HG03025 (cell line): ENCODE results near the gene GAS2.

Source experiments
- ATAC-seq: cut with Tn5 transposase; IDR thresholded peaks from one replicate; pipeline ENCODE4 v1.9.1; 2021; ENCODE audit warnings: mild to moderate bottlenecking, moderate library complexity; ENCODE audit not compliant: unreplicated experiment, low FRiP score

GAS2 gene

DNA sequence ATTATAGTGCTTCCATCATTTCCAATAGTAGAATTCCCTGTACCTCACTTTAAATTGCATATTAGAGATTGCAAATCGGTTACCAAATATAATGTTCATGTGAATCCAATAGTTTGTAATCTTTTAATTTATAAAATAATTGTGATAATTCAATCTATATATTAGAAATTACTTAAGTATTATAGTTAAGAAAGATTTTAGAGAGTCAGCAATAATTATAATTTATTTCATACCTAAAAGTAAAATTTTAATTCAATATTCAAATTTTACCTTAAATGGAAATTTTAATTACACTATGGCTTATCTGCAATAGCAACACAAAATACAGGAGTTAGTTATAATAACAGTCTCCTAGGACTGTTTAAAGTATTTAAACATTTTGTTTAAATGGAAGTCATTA, 180.3 kb downstream of the GAS2 start:
- no peak for ATAC-seq

DNA sequence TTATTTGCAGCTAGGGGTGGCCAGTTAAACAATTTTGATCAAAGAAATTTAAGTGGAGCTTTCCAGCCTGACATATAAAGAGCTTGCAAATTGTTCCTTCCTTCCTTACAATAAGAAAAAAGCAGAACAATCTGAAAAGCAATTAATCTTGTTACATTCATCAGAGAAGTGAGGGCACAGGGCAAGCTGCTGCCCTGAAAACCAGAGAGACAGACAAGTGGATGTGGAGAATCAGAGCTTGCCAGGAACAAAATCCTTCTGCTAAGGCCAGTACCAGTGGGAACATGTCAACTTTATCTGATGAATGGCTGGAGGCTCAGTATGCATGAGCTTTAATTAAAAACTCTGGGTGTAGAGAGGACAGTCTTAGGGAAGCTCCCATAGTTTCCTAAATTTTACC, 185.1 kb downstream of the GAS2 start:
- no peak for ATAC-seq

DNA sequence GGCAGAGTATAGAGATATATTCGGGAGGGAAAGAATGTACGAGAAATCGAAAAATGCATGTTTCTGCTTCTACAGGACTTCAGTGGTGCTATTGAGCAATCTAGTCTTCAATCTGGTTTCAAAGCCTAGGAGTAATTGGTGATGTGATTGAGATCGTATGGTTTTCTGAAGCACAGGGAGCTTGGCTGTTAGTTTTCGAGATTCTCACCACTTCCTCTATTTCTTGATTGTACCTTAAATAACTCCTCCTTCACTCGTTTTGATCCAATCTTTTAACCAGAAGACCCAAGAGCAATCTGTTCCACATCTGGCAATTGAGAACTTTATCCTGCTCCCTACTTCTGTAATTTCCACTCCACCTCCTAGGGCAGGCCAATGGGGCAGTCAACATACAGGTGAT, 193.3 kb downstream of the GAS2 start:
- ATAC-seq, result no peak

DNA sequence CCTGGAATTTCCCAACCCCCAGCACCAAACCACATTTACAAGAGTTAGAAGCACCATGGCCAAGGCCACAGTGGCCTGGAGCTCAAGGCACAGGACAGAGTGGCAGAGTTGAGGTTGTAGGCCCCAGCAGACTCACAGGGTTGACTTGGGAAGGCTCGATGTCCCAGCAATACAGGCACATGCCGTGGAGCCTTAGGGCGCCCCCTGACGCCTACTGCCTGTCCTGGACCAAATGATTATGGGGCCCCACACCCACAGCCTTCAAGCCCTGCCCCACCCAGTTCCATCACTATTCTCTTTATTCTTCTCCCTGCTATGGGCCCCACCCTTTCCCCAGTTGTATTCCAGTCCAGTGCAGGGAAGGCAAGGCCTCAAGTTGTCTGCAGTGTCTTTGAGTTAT, 193.8 kb downstream of the GAS2 start, which contains the start of gene CCDC179:
Gene CCDC179 (minus strand): TSS at position 234 of the 400 bp plus-strand sequence. CDS start 53 bp downstream, at position 181.
- ATAC-seq, result no peak
